ENCODE measurements around the gene TMEM87A. TPM values are rescaled to one million over a fixed set of nuclear protein-coding genes. Genes with fewer than 3 reads are reported as not detected.

The TMEM87A gene
- polyA plus RNA-seq, 1 experiment: 25.1 TPM

DNA sequence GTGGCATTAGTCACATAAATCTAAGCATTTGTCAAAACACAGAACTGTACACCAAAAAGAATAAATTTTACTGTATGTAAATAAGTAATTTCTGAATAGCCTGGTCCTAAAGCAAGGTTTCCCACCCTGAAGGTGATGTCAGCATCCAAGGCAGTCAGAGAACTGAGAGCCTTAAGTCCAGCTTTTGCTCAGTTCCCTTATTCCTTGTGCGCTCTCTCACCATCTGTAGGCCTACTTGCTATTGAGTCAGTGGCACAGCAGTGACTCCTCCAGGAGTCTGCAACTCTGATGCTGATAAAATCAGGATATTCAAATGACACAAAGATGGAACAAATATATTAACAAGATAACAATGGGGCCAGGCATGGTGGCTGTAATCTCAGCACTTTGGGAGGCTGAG is 87.4 kb downstream of the TMEM87A start:
- TF ChIP-seq, protein P1, sequence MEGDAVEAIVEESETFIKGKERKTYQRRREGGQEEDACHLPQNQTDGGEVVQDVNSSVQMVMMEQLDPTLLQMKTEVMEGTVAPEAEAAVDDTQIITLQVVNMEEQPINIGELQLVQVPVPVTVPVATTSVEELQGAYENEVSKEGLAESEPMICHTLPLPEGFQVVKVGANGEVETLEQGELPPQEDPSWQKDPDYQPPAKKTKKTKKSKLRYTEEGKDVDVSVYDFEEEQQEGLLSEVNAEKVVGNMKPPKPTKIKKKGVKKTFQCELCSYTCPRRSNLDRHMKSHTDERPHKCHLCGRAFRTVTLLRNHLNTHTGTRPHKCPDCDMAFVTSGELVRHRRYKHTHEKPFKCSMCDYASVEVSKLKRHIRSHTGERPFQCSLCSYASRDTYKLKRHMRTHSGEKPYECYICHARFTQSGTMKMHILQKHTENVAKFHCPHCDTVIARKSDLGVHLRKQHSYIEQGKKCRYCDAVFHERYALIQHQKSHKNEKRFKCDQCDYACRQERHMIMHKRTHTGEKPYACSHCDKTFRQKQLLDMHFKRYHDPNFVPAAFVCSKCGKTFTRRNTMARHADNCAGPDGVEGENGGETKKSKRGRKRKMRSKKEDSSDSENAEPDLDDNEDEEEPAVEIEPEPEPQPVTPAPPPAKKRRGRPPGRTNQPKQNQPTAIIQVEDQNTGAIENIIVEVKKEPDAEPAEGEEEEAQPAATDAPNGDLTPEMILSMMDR (IDR thresholded peaks at IDR 0.05; ENCODE audit: insufficient read depth, low read depth, low read length): no peak
- no peak overlapping the region for H3K4me3 ChIP-seq (ENCODE audit: low read depth, low read length)
- peaks cover 18% of the 10 kb centered on the region for H3K36me3 ChIP-seq (ENCODE audit: control insufficient read depth, insufficient read depth, low read length)
- no peak for DNase-seq (ENCODE audit: low read depth)
- ChIA-PET POLR2A (no interaction called here), CTCF (no interaction called here)
- H3K27me3 ChIP-seq (ENCODE audit: control insufficient read depth, insufficient read depth, low read length): no peaks in the 10 kb centered on the region

DNA sequence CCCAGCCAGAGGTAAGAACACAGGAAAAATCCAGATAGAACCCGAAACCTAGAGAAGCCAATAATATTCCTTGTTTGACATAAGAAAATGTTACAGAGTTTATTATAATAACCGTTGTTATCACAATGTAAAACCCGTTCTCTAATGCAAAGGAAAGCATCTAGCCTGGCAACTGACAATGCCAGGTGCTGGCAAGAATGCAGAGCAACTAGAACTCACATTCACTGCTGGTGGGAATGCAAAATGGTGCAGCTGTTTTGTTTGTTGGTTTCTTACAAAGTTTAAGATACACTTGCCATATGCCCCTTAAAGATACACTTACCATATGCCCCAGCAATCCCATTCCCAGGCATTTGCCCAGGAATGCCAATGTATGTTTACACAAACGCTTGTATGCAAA is 88.5 kb downstream of the TMEM87A start:
- ChIA-PET POLR2A (no interaction called here), CTCF (interaction anchor here (0.7 kb wide), 1 partner anchor 15 kb away, joined by 3 read pairs; no protein-coding TSS in a partner anchor)
- H3K36me3 ChIP-seq (ENCODE audit: control insufficient read depth, insufficient read depth, low read length): peaks cover 16% of the 10 kb centered on the region
- no peaks in the 10 kb centered on the region for H3K27me3 ChIP-seq (ENCODE audit: control insufficient read depth, insufficient read depth, low read length)
- DNase-seq (ENCODE audit: low read depth): no peak
- TF ChIP-seq, protein P1 (IDR thresholded peaks at IDR 0.05; ENCODE audit: insufficient read depth, low read depth, low read length): no peak
- H3K4me3 ChIP-seq (ENCODE audit: low read depth, low read length): no peak overlapping the region

DNA sequence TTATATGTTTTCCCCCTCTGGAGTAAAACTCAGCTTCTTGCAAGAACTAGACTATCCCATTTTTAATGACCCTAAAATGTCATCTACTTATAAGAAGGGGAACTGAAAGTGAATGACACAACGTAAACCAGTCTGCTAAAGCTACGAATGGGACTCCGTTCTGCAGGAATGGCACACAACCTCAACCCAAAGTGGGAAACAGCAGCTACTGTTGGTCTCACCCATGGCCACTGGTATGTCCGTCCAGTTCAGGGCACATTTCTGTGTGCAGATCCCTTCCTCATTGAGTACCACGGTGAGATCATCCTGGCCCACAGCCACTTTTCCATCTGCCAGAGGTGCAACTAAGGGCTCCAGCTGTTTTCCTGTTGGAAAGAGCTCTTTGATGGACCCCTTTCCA is 88.9 kb downstream of the TMEM87A start:
- DNase-seq (ENCODE audit: low read depth): no peak
- H3K27me3 ChIP-seq (ENCODE audit: control insufficient read depth, insufficient read depth, low read length): no peaks in the 10 kb centered on the region
- TF ChIP-seq, protein P1 (IDR thresholded peaks at IDR 0.05; ENCODE audit: insufficient read depth, low read depth, low read length): no peak
- POLR2A ChIA-PET: no interaction called here
- CTCF ChIA-PET: interaction anchor here (0.7 kb wide), 1 partner anchor 15 kb away, joined by 3 read pairs; no protein-coding TSS in a partner anchor
- no peak overlapping the region for H3K4me3 ChIP-seq (ENCODE audit: low read depth, low read length)
- H3K36me3 ChIP-seq (ENCODE audit: control insufficient read depth, insufficient read depth, low read length): peaks cover 16% of the 10 kb centered on the region

DNA sequence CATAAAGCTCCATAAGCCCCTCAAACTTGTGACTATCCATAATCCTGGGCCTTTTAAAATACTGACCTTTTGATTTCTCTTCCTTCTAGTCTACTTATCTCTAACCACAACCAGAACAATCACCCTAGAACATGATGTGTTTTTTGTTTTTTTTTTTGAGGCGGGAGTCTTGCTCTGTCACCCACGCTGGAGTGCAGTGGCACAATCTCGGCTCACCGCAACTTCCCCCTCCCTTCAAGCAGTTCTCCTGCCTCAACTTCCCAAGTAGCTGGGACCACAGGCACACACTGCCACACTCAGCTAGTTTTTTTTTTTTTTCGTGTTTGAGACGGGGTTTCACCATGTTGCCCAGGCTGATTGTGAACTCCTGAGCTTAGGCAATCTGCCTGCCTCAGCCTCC is 90.3 kb downstream of the TMEM87A start:
- POLR2A ChIA-PET: no interaction called here
- CTCF ChIA-PET: interaction anchor here (0.6 kb wide), 1 partner anchor 284 kb away, joined by 5 read pairs; no protein-coding TSS in a partner anchor
- peaks cover 15% of the 10 kb centered on the region for H3K36me3 ChIP-seq (ENCODE audit: control insufficient read depth, insufficient read depth, low read length)
- H3K4me3 ChIP-seq (ENCODE audit: low read depth, low read length): no peak overlapping the region
- DNase-seq (ENCODE audit: low read depth): no peak
- no peaks in the 10 kb centered on the region for H3K27me3 ChIP-seq (ENCODE audit: control insufficient read depth, insufficient read depth, low read length)
- TF ChIP-seq, protein P1 (IDR thresholded peaks at IDR 0.05; ENCODE audit: insufficient read depth, low read depth, low read length): no peak

DNA sequence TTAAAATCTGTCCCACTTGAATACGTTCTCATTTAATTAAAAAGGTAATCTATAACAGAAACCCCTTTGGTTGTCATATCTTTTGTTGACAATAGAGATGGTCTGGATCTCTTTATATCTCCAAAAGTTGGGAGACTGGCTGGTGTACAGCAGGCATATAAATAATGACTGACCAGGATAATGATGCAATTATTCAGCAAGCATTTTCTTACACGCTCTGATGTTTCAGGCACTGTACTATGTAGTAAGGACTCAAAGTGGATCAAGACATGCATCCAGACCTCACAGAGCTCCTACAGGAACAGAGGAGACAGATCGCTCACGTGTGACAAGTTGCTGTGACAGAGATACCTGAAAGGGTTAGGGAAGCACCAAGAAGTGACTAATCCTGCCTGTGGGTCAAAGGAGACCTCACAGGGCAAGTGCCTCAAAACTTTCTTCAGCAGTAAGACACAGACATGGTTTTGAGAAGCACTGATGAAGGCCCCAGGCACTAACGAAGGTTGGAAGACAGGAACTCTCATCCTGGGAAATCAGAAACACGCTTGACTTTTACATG is 90.8 kb downstream of the TMEM87A start:
- ChIA-PET CTCF (interaction anchor here (0.6 kb wide), 1 partner anchor 284 kb away, joined by 5 read pairs; no protein-coding TSS in a partner anchor), POLR2A (no interaction called here)
- Histone ChIP-seq H3K4me3 (ENCODE audit: low read depth, low read length) (no peak overlapping the region), H3K27me3 (ENCODE audit: control insufficient read depth, insufficient read depth, low read length) (no peaks in the 10 kb centered on the region), H3K36me3 (ENCODE audit: control insufficient read depth, insufficient read depth, low read length) (peaks cover 10% of the 10 kb centered on the region)
- DNase-seq (ENCODE audit: low read depth): no peak
- TF ChIP-seq, protein P1 (IDR thresholded peaks at IDR 0.05; ENCODE audit: insufficient read depth, low read depth, low read length): no peak

All from BJ (cell line).